HepG2 (cell line): ENCODE data around the gene TOX4. TPM values are rescaled to one million over a fixed set of nuclear protein-coding genes. Genes with fewer than 3 reads are reported as not detected.
A peak's percentile ranks its signal among the peaks of the same experiment; 100 is the strongest.

Experiments
- ESRRA ChIP-seq: sonication (generic); formaldehyde crosslinking; IDR thresholded peaks from 2 replicates; pipeline ENCODE4 v1.5.1; 2020; ENCODE audit warnings: mild to moderate bottlenecking, low read depth, missing genetic modification reagents
- GTF2F1 ChIP-seq: fragments of 150-350 bp; IDR thresholded peaks from 2 replicates; pipeline ENCODE4 v1.6.1; 2014; ENCODE audit warnings: low read length
- HES4 ChIP-seq: sonication (generic); formaldehyde crosslinking; IDR thresholded peaks from 2 replicates; pipeline ENCODE4 v1.9.0; 2021; ENCODE audit warnings: mild to moderate bottlenecking, missing genetic modification reagents, borderline replicate concordance
- NKX3-1 ChIP-seq: sonication (generic); formaldehyde crosslinking; IDR thresholded peaks from 2 replicates; pipeline ENCODE4 v1.5.0; 2020; ENCODE audit warnings: missing genetic modification reagents
- NR1H2 ChIP-seq: sonication (generic); formaldehyde crosslinking; IDR thresholded peaks from 2 replicates; pipeline ENCODE4 v1.8.1; 2022; ENCODE audit warnings: low read depth, missing genetic modification reagents, borderline replicate concordance
- ZC3H13 ChIP-seq: sonication (generic); formaldehyde crosslinking; IDR thresholded peaks from 2 replicates; pipeline ENCODE4 v1.8.1; 2023; ENCODE audit warnings: mild to moderate bottlenecking, missing genetic modification reagents, moderate library complexity
- ZNF773 ChIP-seq: sonication (generic); formaldehyde crosslinking; IDR thresholded peaks from 2 replicates; pipeline ENCODE4 v1.4.0; 2020; ENCODE audit warnings: missing genetic modification reagents, borderline replicate concordance
- ZNF782 ChIP-seq: sonication (generic); formaldehyde crosslinking; IDR thresholded peaks from 2 replicates; pipeline ENCODE4 v1.4.0; 2020; ENCODE audit warnings: missing genetic modification reagents, mild to moderate bottlenecking, borderline replicate concordance
- ZSCAN21 ChIP-seq: sonication (generic); formaldehyde crosslinking; IDR thresholded peaks from 2 replicates; pipeline ENCODE4 v1.8.0; 2022; ENCODE audit warnings: mild to moderate bottlenecking, missing genetic modification reagents, moderate library complexity, borderline replicate concordance
- polyA plus RNA-seq, 8 experiments: library from polyadenylated mRNA; depleted of rRNA in 3 of 8; stranded (reverse) in 7 of 8; unstranded in 1 of 8; fragments of >200 nt; fragmentation: Illumina TruSeq in 4 of 8; extraction: Trizol in 4 of 8; gene quantifications; 2 replicates each; pipeline versions ENCODE4 v1.2.1 to v1.2.3, GENCODE V29; 2011 to 2016; ENCODE audit warnings: low read depth in 4 of 8, missing spikeins in 1 of 8, mixed read lengths in 1 of 8; ENCODE audit not compliant: insufficient read depth in 1 of 8
- total RNA-seq, 5 experiments: library from RNA; depleted of rRNA; stranded (reverse); fragments of >200 nt; fragmentation: Illumina TruSeq; extraction: Trizol; gene quantifications; 2 replicates each; pipeline ENCODE4 v1.2.3, GENCODE V29; 2016; ENCODE audit warnings: low read depth in 1 of 5
- TF ChIP-seq, protein P1 (sequence below): sonication (generic); formaldehyde crosslinking; IDR thresholded peaks from 2 replicates; pipeline ENCODE4 v1.8.0; 2022; ENCODE audit warnings: missing genetic modification reagents, mild to moderate bottlenecking, borderline replicate concordance
- TF ChIP-seq, protein P2 (sequence below): sonication (generic); formaldehyde crosslinking; IDR thresholded peaks from 2 replicates; pipeline ENCODE4 v1.4.0; 2020; ENCODE audit warnings: missing genetic modification reagents, borderline replicate concordance
- TF ChIP-seq, protein P3 (sequence below): sonication (generic); formaldehyde crosslinking; IDR thresholded peaks from 2 replicates; pipeline ENCODE4 v1.8.1; 2023; ENCODE audit warnings: mild to moderate bottlenecking, missing genetic modification reagents
- TF ChIP-seq, protein P4 (sequence below): sonication (generic); formaldehyde crosslinking; IDR thresholded peaks from 2 replicates; pipeline ENCODE4 v1.4.0; 2020; ENCODE audit warnings: low read depth, mild to moderate bottlenecking, missing genetic modification reagents
- TF ChIP-seq, protein P5 (sequence below): sonication (generic); formaldehyde crosslinking; conservative IDR thresholded peaks from 2 replicates; pipeline ENCODE4 v1.8.0; 2022; ENCODE audit warnings: low read depth, missing genetic modification reagents
- TF ChIP-seq, protein P6 (sequence below): sonication (generic); formaldehyde crosslinking; IDR thresholded peaks from 2 replicates; pipeline ENCODE4 v1.4.0; 2020; ENCODE audit warnings: missing genetic modification reagents, mild to moderate bottlenecking, borderline replicate concordance

TOX4 gene
- total and polyA plus RNA-seq, 2 of the 13 experiments (the other 11 are each of a cell fraction or from before 2014, with no cell fraction given) = 71.8 to 163 TPM

DNA sequence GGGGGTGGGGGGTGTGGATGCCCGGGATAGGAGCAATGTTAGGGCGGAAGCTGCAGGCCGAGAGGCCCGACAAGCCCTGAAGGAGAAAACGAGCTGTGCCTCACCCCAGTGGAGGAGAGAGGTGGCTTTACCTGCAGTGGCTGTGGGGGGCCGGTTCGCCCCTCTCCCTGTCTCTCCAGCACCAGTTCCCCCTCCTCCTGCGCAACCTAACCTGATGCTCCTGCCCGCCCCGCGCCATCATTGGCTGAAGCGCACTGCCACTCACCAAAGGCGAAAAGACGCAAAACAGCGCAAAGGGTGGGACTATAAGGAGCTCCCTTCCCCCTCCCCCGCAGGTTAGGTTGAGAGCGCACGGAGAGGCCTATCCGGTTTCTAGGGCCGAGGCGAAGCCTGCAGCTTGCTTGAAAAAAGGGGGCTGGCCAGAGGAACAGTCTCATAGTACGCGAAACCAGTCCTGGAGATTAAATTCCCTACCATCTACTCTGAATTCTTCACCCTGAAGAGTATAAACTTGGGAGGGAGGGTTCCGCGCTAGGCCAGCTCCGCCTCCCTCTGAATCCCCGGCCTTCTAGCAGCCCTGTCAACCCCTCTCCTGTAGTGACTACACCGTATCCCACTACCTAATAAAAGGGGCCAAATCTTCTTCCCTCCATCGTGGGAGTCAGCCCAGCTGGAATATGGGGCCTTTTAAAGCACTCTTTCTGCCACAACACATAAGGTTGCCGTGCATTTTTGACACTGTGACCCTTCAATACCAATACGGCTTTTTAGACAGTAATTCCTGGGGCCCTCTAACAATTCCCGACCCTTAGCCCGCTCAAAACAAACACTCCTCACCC, 39.7 kb upstream of the TOX4 start (continued):
- TF ChIP-seq, protein P1, sequence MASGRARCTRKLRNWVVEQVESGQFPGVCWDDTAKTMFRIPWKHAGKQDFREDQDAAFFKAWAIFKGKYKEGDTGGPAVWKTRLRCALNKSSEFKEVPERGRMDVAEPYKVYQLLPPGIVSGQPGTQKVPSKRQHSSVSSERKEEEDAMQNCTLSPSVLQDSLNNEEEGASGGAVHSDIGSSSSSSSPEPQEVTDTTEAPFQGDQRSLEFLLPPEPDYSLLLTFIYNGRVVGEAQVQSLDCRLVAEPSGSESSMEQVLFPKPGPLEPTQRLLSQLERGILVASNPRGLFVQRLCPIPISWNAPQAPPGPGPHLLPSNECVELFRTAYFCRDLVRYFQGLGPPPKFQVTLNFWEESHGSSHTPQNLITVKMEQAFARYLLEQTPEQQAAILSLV (CRISPR knock-in tag) = peak; percentile 94; the same call in 1 of the 2 replicates
- TF ChIP-seq ESRRA (peak; percentile 10; the same call in 1 of the 2 replicates), ZC3H13 (peak; percentile 30), HES4 (CRISPR knock-in tag) (no peak), ZSCAN21 (CRISPR knock-in tag) (peak; percentile 84), NR1H2 (CRISPR knock-in tag) (no peak), ZNF773 (CRISPR knock-in tag) (peak; percentile 14; the same call in 1 of the 2 replicates), GTF2F1 (peak; percentile 63; the same call in 1 of the 2 replicates), NKX3-1 (CRISPR knock-in tag) (0 out of 2 replicates have a peak, but pooled peaks have one; percentile 11), ZNF782 (CRISPR knock-in tag) (peak; percentile 54; the same call in 1 of the 2 replicates)
- TF ChIP-seq, protein P2, sequence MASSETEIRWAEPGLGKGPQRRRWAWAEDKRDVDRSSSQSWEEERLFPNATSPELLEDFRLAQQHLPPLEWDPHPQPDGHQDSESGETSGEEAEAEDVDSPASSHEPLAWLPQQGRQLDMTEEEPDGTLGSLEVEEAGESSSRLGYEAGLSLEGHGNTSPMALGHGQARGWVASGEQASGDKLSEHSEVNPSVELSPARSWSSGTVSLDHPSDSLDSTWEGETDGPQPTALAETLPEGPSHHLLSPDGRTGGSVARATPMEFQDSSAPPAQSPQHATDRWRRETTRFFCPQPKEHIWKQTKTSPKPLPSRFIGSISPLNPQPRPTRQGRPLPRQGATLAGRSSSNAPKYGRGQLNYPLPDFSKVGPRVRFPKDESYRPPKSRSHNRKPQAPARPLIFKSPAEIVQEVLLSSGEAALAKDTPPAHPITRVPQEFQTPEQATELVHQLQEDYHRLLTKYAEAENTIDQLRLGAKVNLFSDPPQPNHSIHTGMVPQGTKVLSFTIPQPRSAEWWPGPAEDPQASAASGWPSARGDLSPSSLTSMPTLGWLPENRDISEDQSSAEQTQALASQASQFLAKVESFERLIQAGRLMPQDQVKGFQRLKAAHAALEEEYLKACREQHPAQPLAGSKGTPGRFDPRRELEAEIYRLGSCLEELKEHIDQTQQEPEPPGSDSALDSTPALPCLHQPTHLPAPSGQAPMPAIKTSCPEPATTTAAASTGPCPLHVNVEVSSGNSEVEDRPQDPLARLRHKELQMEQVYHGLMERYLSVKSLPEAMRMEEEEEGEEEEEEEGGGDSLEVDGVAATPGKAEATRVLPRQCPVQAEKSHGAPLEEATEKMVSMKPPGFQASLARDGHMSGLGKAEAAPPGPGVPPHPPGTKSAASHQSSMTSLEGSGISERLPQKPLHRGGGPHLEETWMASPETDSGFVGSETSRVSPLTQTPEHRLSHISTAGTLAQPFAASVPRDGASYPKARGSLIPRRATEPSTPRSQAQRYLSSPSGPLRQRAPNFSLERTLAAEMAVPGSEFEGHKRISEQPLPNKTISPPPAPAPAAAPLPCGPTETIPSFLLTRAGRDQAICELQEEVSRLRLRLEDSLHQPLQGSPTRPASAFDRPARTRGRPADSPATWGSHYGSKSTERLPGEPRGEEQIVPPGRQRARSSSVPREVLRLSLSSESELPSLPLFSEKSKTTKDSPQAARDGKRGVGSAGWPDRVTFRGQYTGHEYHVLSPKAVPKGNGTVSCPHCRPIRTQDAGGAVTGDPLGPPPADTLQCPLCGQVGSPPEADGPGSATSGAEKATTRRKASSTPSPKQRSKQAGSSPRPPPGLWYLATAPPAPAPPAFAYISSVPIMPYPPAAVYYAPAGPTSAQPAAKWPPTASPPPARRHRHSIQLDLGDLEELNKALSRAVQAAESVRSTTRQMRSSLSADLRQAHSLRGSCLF = no peak; the same call in 1 of the 2 replicates
- TF ChIP-seq, protein P3, sequence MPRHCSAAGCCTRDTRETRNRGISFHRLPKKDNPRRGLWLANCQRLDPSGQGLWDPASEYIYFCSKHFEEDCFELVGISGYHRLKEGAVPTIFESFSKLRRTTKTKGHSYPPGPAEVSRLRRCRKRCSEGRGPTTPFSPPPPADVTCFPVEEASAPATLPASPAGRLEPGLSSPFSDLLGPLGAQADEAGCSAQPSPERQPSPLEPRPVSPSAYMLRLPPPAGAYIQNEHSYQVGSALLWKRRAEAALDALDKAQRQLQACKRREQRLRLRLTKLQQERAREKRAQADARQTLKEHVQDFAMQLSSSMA = peak; percentile 76; the same call in 1 of the 2 replicates
- TF ChIP-seq, protein P4, sequence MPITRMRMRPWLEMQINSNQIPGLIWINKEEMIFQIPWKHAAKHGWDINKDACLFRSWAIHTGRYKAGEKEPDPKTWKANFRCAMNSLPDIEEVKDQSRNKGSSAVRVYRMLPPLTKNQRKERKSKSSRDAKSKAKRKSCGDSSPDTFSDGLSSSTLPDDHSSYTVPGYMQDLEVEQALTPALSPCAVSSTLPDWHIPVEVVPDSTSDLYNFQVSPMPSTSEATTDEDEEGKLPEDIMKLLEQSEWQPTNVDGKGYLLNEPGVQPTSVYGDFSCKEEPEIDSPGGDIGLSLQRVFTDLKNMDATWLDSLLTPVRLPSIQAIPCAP = no peak; the same call in 1 of the 2 replicates
- TF ChIP-seq, protein P5, sequence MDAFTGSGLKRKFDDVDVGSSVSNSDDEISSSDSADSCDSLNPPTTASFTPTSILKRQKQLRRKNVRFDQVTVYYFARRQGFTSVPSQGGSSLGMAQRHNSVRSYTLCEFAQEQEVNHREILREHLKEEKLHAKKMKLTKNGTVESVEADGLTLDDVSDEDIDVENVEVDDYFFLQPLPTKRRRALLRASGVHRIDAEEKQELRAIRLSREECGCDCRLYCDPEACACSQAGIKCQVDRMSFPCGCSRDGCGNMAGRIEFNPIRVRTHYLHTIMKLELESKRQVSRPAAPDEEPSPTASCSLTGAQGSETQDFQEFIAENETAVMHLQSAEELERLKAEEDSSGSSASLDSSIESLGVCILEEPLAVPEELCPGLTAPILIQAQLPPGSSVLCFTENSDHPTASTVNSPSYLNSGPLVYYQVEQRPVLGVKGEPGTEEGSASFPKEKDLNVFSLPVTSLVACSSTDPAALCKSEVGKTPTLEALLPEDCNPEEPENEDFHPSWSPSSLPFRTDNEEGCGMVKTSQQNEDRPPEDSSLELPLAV = no peak
- TF ChIP-seq, protein P6, sequence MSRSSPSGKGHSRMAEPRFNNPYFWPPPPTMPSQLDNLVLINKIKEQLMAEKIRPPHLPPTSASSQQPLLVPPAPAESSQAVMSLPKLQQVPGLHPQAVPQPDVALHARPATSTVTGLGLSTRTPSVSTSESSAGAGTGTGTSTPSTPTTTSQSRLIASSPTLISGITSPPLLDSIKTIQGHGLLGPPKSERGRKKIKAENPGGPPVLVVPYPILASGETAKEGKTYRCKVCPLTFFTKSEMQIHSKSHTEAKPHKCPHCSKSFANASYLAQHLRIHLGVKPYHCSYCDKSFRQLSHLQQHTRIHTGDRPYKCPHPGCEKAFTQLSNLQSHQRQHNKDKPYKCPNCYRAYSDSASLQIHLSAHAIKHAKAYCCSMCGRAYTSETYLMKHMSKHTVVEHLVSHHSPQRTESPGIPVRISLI (CRISPR knock-in tag) = peak; percentile 40; the same call in 1 of the 2 replicates
